NB4 (cell line): ENCODE measurements around the gene CRADD.

Experiments used
- CTCF ChIP-seq: IDR thresholded peaks from one replicate; pipeline ENCODE4 v1.5.1; 2012; ENCODE audit warnings: low read depth, low read length
- MYC ChIP-seq: IDR thresholded peaks from 2 replicates; pipeline ENCODE4 v1.6.1; 2011; ENCODE audit warnings: low read depth, low read length

GRCh38 chr12:93823616-93824391 lies 146.6 kb downstream of the CRADD start:
- TF ChIP-seq MYC (no peak), CTCF (no peak)
